Keratinocyte (primary cell): ENCODE results near the gene PRKAG2. TPM values are rescaled to one million over a fixed set of nuclear protein-coding genes. Genes with fewer than 3 reads are reported as not detected.

ENCODE experiments used
- DNase-seq: peaks from one replicate; pipeline ENCODE4 v3.0.0-alpha.2; 2011; ENCODE audit warnings: low read depth, missing footprints, low spot score
- FAIRE-seq: peaks from 2 replicates; lab custom pipeline; 2011; peaks lifted over from hg19 to GRCh38; lab: Jason Lieb, UNC
- H2AFZ ChIP-seq: 2 replicates; pipeline ENCODE4 v1.6.0; 2012; ENCODE audit warnings: low read length, control low read depth, inconsistent platforms; ENCODE audit not compliant: control insufficient read depth
- H3K27ac ChIP-seq: 2 replicates; pipeline ENCODE4 v1.5.1; 2011; ENCODE audit warnings: low read length; ENCODE audit not compliant: control insufficient read depth, insufficient read depth
- H3K27me3 ChIP-seq: 3 replicates; pipeline ENCODE4 v1.6.0; 2011; ENCODE audit warnings: low read length; ENCODE audit not compliant: control insufficient read depth, insufficient read depth; ENCODE audit errors: extremely low read depth
- H3K36me3 ChIP-seq, 2 experiments: 2 replicates in 1 of 2; 3 replicates in 1 of 2; pipeline ENCODE4 v1.5.1; 2011; ENCODE audit warnings: low read length in 2 of 2, mild to moderate bottlenecking in 1 of 2; ENCODE audit not compliant: control insufficient read depth in 2 of 2, insufficient read depth in 2 of 2; ENCODE audit errors: extremely low read depth in 1 of 2
- H3K4me1 ChIP-seq: 3 replicates; pipeline ENCODE4 v1.5.1; 2011; ENCODE audit warnings: low read length; ENCODE audit not compliant: control insufficient read depth, insufficient read depth; ENCODE audit errors: extremely low read depth
- H3K4me2 ChIP-seq: 3 replicates; pipeline ENCODE4 v1.6.0; 2011; ENCODE audit warnings: low read depth, low read length; ENCODE audit not compliant: control insufficient read depth, insufficient read depth; ENCODE audit errors: extremely low read depth
- H3K4me3 ChIP-seq, 3 experiments: fragments of 200-600 bp in 1 of 3; sonication (generic) in 1 of 3; 2 replicates in 2 of 3; 3 replicates in 1 of 3; pipeline ENCODE4 v1.5.1; 2011 to 2016; ENCODE audit warnings: low read length in 3 of 3, mild to moderate bottlenecking in 3 of 3, control low read depth in 2 of 3, inconsistent platforms in 1 of 3, low read depth in 1 of 3, mixed read lengths in 1 of 3, mixed run types in 1 of 3, moderate library complexity in 1 of 3; ENCODE audit not compliant: control insufficient read depth in 2 of 3, insufficient read depth in 2 of 3; ENCODE audit errors: extremely low read depth in 1 of 3
- H3K79me2 ChIP-seq: 2 replicates; pipeline ENCODE4 v1.6.0; 2012; ENCODE audit warnings: low read length; ENCODE audit not compliant: control insufficient read depth, insufficient read depth
- H3K9ac ChIP-seq: 3 replicates; pipeline ENCODE4 v1.6.0; 2011; ENCODE audit warnings: low read length; ENCODE audit not compliant: control insufficient read depth, insufficient read depth; ENCODE audit errors: extremely low read depth
- H3K9me1 ChIP-seq: 3 replicates; pipeline ENCODE4 v1.6.0; 2011; ENCODE audit warnings: low read length; ENCODE audit not compliant: control insufficient read depth, insufficient read depth; ENCODE audit errors: extremely low read depth
- H3K9me3 ChIP-seq: 2 replicates; pipeline ENCODE4 v1.5.1; 2012; ENCODE audit warnings: low read depth, low read length; ENCODE audit not compliant: control insufficient read depth
- H4K20me1 ChIP-seq: 3 replicates; pipeline ENCODE4 v1.6.0; 2011; ENCODE audit warnings: low read length; ENCODE audit not compliant: control insufficient read depth, insufficient read depth; ENCODE audit errors: extremely low read depth
- CTCF ChIP-seq, 3 experiments: IDR thresholded peaks in 1 of 3; conservative IDR thresholded peaks in 1 of 3; optimal IDR thresholded peaks in 1 of 3; 2 replicates in 2 of 3; 3 replicates in 1 of 3; pipeline versions ENCODE3 to v1.5.1; 2011; ENCODE audit warnings: low read length in 3 of 3, mild to moderate bottlenecking in 3 of 3, moderate library complexity in 2 of 3, control low read depth in 1 of 3, inconsistent platforms in 1 of 3; ENCODE audit not compliant: insufficient read depth in 2 of 3; ENCODE audit errors: extremely low read depth in 1 of 3
- EZH2 ChIP-seq: IDR thresholded peaks from one replicate; pipeline ENCODE4 v1.6.1; 2012; ENCODE audit warnings: inconsistent platforms, mild to moderate bottlenecking, low read length, moderate library complexity
- dilution Hi-C: fragments of 300-500 bp; cut with MboI; formaldehyde crosslinking; loops from one replicate; pipeline ENCODE4 v1.7.0; 2020; ENCODE audit warnings: low sequenced_read_pairs; ENCODE audit not compliant: extremely low pct_ligation_motif_present
- polyA plus RNA-seq, 5 experiments: library from polyadenylated mRNA; depleted of rRNA in 3 of 5; stranded (reverse) in 3 of 5; stranded (forward) in 1 of 5; unstranded in 1 of 5; fragments of >200 nt; gene quantifications; 1 replicate in 1 of 5; 2 replicates in 3 of 5; 3 replicates in 1 of 5; pipeline versions ENCODE4 v1.2.1 to v1.2.3, GENCODE V29; 2011 to 2012; ENCODE audit warnings: missing spikeins in 2 of 5, low read depth in 1 of 5, low replicate concordance in 1 of 5

PRKAG2 gene
- polyA plus RNA-seq, 1 donor (not counting 4 experiments of a cell fraction or from before 2014, with no cell fraction given), result 39.5 TPM

GRCh38 chr7:151838861-151839381 lies 38.0 kb downstream of the PRKAG2 start:
- DNase-seq, result no peak
- no peak overlapping the region for H3K4me2 ChIP-seq
- no peaks in the 10 kb centered on the region for H3K27me3 ChIP-seq
- no peak overlapping the region for H2AFZ ChIP-seq
- H4K20me1 ChIP-seq, result no peaks in the 10 kb centered on the region
- H3K4me3 ChIP-seq, result no peak overlapping the region
- H3K36me3 ChIP-seq, result no peaks in the 10 kb centered on the region
- H3K27ac ChIP-seq, result no peak overlapping the region
- TF ChIP-seq EZH2 (no peak), CTCF (optimal IDR thresholded peaks at IDR 0.05 in 1 of 3, IDR thresholded peaks at IDR 0.05 in 1 of 3, conservative IDR thresholded peaks at IDR 0.05 in 1 of 3; ENCODE audit: extremely low read depth in 1 of 3, insufficient read depth in 2 of 3, low read length in 3 of 3) (no peak)
- FAIRE-seq, result no peak
- no peaks in the 10 kb centered on the region for H3K9me1 ChIP-seq
- H3K79me2 ChIP-seq, result no peaks in the 10 kb centered on the region
- dilution Hi-C loops, result no loop called here
- H3K4me1 ChIP-seq, result no peaks in the 10 kb centered on the region
- H3K9me3 ChIP-seq, result no peaks in the 10 kb centered on the region
- H3K9ac ChIP-seq, result no peak overlapping the region

DNA sequence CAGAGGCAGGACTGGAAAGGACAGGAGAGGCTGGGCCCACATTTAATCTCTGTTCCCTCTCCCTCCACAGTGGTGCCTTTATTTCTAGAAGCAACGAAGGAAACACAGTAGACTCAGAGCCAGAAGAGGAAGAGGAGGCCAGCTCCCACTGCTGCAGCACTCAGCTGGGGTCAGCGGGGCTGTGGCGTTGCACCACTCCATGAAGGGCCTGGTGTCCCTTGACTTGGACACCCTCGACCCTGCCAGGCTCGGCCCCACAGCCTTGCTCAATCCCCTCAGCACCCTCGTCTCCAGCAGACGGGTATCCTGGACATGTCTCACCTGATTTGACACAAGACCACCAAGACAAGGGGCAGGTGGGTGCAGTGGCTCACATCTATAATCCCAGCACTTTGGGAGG lies 38.8 kb downstream of the PRKAG2 start:
- TF ChIP-seq CTCF (optimal IDR thresholded peaks at IDR 0.05 in 1 of 3, IDR thresholded peaks at IDR 0.05 in 1 of 3, conservative IDR thresholded peaks at IDR 0.05 in 1 of 3; ENCODE audit: extremely low read depth in 1 of 3, insufficient read depth in 2 of 3, low read length in 3 of 3) (no peak), EZH2 (no peak)
- H3K9me3 ChIP-seq, result no peaks in the 10 kb centered on the region
- no peaks in the 10 kb centered on the region for H3K36me3 ChIP-seq
- FAIRE-seq (no peak), DNase-seq (no peak)
- no peaks in the 10 kb centered on the region for H3K27me3 ChIP-seq
- no peaks in the 10 kb centered on the region for H3K79me2 ChIP-seq
- dilution Hi-C loops, result no loop called here
- no peak overlapping the region for H3K9ac ChIP-seq
- no peaks in the 10 kb centered on the region for H3K4me1 ChIP-seq
- H3K4me3 ChIP-seq, result no peak overlapping the region
- H4K20me1 ChIP-seq, result no peaks in the 10 kb centered on the region
- no peak overlapping the region for H2AFZ ChIP-seq
- H3K9me1 ChIP-seq, result no peaks in the 10 kb centered on the region
- H3K27ac ChIP-seq, result no peak overlapping the region
- no peak overlapping the region for H3K4me2 ChIP-seq
